GM10266 (cell line): ENCODE results near the gene LHX1.

Source experiments
- DNase-seq: peaks from one replicate; pipeline ENCODE4 v3.0.0; 2012; ENCODE audit errors: extremely low spot score
- TF ChIP-seq, protein P1 (sequence below): IDR thresholded peaks from 2 replicates; pipeline ENCODE4 v1.5.1; 2012; ENCODE audit warnings: mild to moderate bottlenecking, low read depth; ENCODE audit not compliant: control insufficient read depth, insufficient read depth; ENCODE audit errors: missing control alignments

LHX1 gene

DNA sequence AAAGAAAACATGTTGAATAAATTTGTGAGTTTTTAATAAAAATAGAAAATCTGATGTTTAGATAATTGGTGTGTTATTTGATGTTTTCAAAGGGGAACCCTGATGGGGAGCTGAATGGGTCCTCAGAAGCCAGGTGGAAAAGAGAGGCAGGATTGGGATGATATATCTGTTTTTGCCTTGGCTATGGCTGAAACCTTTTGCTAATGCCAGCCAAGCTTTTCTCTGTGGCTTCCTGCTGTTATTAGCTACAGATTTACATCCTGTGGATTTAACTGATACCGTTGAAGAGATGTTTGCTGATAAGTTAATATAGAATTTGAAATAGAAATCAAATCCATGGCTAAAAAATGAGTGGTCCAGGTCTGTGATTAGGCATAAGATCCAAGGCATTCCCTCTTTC, 7.3 kb downstream of the LHX1 start:
- TF ChIP-seq, protein P1, sequence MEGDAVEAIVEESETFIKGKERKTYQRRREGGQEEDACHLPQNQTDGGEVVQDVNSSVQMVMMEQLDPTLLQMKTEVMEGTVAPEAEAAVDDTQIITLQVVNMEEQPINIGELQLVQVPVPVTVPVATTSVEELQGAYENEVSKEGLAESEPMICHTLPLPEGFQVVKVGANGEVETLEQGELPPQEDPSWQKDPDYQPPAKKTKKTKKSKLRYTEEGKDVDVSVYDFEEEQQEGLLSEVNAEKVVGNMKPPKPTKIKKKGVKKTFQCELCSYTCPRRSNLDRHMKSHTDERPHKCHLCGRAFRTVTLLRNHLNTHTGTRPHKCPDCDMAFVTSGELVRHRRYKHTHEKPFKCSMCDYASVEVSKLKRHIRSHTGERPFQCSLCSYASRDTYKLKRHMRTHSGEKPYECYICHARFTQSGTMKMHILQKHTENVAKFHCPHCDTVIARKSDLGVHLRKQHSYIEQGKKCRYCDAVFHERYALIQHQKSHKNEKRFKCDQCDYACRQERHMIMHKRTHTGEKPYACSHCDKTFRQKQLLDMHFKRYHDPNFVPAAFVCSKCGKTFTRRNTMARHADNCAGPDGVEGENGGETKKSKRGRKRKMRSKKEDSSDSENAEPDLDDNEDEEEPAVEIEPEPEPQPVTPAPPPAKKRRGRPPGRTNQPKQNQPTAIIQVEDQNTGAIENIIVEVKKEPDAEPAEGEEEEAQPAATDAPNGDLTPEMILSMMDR = no peak
- no peak for DNase-seq

DNA sequence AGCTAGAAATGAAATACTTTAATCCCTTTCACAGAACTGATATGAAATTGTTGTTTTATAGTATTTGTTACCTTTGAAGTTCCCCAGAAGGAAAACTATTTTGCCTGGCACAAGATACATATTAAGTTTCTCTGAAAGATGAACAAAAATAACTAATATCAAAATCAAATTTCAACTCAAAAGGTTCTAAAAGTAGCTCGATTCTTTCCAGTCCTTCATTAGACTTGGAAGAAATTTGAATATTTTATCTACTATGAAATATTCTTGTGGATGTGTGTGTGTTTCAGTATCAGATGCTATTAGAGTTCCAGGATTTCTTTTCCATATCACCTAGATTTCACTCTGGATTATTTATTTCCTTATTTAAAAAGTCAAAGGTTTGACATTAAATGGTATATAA, 7.9 kb downstream of the LHX1 start:
- no peak for DNase-seq

DNA sequence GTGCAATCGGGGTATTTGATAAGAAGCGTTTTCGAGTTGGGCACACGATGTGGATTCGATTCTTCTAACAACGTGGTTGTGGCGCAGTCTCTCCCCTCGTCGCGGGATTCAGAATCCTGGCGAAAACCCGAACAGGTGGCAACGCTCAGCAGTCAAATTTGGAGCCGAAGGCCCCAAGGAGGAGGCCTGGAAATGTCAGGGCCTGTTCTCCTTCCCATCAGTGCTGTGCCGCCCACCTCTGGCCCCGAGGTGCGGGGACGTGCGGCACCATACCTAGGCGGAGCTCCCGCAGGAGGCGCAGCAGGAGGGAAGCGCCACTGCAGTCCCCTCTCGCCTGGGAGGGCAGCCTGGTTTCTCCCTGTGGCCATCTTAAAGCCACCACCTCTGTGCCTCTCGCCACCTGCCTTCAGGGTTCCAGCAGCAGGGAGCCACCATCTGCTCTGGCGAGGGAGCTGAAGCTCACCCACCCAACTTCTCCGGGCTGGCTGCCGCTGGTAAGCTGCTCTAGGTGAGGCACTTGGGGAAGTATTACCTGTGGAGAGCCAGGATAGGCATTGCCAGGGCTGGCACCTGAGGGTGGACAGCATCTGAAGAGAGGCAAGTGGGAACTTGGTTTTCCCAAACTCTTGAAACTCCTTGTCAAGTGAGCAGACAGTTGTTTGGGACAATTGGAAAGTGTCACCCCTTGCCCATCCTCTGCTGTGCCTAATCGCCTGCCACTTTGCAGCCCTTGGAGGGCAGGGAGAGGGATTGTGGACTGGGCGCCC, 8.9 kb downstream of the LHX1 start:
- DNase-seq = no peak
- TF ChIP-seq, protein P1 = no peak

More for the DNA sequence above, 7.9 kb downstream of the LHX1 start:
- TF ChIP-seq, protein P1 = no peak

DNA sequence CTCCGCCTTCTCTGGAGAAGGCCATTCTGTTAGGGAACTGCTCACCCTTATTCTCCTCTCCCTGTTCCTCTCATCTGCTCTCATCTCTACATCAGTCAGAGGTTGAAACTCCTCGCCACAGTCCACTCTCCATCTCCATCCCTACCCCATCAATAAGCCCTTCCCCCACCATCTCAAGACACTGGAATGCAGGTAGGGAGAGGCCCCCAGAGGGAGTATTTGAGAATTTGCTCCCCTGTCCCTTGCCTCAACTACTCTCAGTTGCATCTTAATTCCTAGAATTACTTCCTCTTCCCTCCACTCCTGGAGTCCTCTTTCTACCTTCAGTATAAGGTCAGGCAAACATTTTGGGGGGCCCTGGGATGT, 9.4 kb downstream of the LHX1 start:
- DNase-seq = no peak

DNA sequence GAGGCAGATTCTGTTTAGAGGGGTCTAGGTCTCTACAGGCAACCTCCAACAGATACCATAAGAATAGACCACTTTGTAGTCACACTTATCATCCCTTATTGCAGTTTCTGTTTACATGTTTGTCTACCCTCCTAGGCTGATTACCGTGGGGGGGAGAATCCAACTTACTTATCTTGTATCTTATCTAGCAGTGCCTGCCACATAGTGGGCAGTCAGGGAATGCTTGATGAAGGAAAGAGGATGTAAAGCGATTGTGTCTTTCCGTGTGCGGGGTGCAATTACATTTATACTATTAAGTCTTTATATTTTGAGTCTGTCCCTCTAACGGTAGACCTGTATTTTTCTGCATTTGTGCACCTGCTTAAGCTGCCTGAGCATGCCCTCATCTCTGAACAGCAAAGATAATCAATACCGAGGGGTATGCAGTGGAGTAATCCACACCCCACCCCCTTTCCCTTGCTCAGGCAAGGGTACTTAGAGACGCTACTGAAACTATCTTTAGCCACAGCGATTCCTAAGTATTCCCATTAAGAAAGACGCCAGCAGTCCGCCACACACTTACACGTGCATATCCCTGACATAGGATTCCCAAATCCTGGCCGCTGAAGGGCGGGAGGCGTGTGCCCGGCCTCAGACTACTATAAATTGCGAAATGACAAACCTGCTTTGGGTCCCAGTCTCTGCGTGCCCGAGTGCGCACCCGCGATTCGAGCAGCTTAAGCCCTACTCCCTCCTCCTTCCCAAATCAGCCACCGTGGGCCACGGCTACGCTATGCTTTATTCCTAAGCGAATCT, 10.8 kb downstream of the LHX1 start:
- TF ChIP-seq, protein P1 = no peak
- DNase-seq = no peak

More for the DNA sequence above, 9.4 kb downstream of the LHX1 start:
- TF ChIP-seq, protein P1 = no peak

DNA sequence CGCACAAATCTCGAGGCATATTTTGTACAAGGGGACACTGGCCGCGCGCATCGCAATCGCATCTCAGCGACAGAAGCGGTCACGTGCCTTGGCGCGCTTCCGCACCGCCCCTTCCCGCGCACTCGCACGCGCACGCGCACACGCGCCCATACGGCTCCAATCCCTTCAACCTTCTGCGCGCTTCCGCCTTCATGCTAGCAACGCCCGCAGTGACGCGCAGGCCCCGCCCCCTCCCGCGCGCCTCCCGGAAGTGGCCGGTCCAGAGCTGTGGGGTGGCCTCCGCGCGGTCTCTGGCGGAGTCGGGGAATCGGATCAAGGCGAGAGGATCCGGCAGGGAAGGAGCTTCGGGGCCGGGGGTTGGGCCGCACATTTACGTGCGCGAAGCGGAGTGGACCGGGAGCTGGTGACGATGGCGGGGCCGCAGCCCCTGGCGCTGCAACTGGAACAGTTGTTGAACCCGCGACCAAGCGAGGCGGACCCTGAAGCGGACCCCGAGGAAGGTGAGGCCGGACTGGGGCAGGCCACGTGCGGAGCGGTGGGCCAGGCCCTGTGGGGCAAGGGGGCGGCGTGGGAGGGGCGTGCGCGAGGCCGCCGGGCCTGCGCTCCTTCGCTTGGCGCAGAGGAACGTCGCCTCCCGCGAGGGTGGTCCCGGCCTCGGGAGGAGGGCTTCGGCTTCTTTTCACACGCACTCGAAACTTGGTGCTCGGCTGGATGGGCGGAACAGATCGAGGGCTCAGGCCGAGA, 11.6 kb downstream of the LHX1 start, which contains the start of gene AATF:
AATF (plus strand) TSS at position 238 of the 744 bp plus-strand sequence; CDS start at position 410, 172 bp downstream.
- TF ChIP-seq, protein P1 = no peak
- peak; percentile 99 for DNase-seq
